MM.1S (cell line): ENCODE measurements around the gene GJA5.

ENCODE experiments used
- EZH2 ChIP-seq: fragments of 300-600 bp; sonication (generic); optimal IDR thresholded peaks from 2 replicates; pipeline ENCODE3; 2017; ENCODE audit warnings: low read depth, mild to moderate bottlenecking, antibody characterized with exemption, low read length, mixed read lengths
- EZH2phosphoT487 ChIP-seq: fragments of 300-600 bp; sonication (generic); IDR thresholded peaks from 2 replicates; pipeline ENCODE4 v1.6.1; 2018; ENCODE audit warnings: antibody characterized with exemption, low read length
- TF ChIP-seq, protein P1 (sequence below): fragments of 300-600 bp; sonication (generic); IDR thresholded peaks from 2 replicates; pipeline ENCODE4 v1.5.1; 2016; ENCODE audit warnings: antibody characterized with exemption, low read length, mixed read lengths

DNA sequence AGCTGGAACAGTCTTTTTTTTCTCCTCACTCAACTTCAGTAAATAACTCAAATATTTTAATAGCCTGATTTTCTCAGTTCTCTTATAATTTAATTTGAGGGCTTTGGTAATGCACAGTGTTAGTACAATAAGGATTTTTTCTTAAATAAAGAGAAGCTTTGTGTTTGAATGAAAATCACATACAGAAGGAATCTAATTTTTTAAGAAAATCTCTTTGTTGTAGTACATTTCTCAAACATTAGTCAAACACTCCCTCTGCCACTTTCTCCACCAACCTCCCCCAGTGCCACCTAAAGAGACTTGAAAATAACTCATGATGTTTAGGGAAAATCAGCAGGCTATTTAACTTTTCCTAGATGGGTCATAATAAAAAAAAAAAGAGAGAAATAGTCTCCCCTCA, 47.8 kb downstream of the GJA5 start:
- TF ChIP-seq, protein P1, sequence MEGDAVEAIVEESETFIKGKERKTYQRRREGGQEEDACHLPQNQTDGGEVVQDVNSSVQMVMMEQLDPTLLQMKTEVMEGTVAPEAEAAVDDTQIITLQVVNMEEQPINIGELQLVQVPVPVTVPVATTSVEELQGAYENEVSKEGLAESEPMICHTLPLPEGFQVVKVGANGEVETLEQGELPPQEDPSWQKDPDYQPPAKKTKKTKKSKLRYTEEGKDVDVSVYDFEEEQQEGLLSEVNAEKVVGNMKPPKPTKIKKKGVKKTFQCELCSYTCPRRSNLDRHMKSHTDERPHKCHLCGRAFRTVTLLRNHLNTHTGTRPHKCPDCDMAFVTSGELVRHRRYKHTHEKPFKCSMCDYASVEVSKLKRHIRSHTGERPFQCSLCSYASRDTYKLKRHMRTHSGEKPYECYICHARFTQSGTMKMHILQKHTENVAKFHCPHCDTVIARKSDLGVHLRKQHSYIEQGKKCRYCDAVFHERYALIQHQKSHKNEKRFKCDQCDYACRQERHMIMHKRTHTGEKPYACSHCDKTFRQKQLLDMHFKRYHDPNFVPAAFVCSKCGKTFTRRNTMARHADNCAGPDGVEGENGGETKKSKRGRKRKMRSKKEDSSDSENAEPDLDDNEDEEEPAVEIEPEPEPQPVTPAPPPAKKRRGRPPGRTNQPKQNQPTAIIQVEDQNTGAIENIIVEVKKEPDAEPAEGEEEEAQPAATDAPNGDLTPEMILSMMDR, result no peak
- no peak for TF ChIP-seq EZH2
- no peak for TF ChIP-seq EZH2phosphoT487
